ENCODE measurements around the gene TSPAN18.

The TSPAN18 gene

GRCh38 chr11:44915621-44916020 is 188.9 kb downstream of the TSPAN18 start:
- no peak for DNase-seq (ENCODE audit: low spot score)
- in situ Hi-C loops (cut with MboI; ENCODE audit: low pct_unique_long_range_greater_than_20kb, low sequenced_read_pairs, unreplicated experiment), result no loop called here
- TF ChIP-seq CTCF (IDR thresholded peaks at IDR 0.05; ENCODE audit: extremely low read depth, insufficient read depth, missing control alignments), result no peak

- no peak for DNase-seq (ENCODE audit: low spot score)
- in situ Hi-C loops (cut with MboI; ENCODE audit: low pct_unique_long_range_greater_than_20kb, low sequenced_read_pairs, unreplicated experiment), result no loop called here
- no peak for TF ChIP-seq CTCF (IDR thresholded peaks at IDR 0.05; ENCODE audit: extremely low read depth, insufficient read depth, missing control alignments)
Observed at GRCh38 chr11:44916331-44916730, 189.6 kb downstream of the TSPAN18 start.

GRCh38 chr11:44916801-44917385 is 190.1 kb downstream of the TSPAN18 start:
- no peak for DNase-seq (ENCODE audit: low spot score)
- no peak for TF ChIP-seq CTCF (IDR thresholded peaks at IDR 0.05; ENCODE audit: extremely low read depth, insufficient read depth, missing control alignments)
- in situ Hi-C loops (cut with MboI; ENCODE audit: low pct_unique_long_range_greater_than_20kb, low sequenced_read_pairs, unreplicated experiment), result no loop called here

- no peak for TF ChIP-seq CTCF (IDR thresholded peaks at IDR 0.05; ENCODE audit: extremely low read depth, insufficient read depth, missing control alignments)
- DNase-seq (ENCODE audit: low spot score), result no peak
- in situ Hi-C loops (cut with MboI; ENCODE audit: low pct_unique_long_range_greater_than_20kb, low sequenced_read_pairs, unreplicated experiment), result no loop called here
Observed at GRCh38 chr11:44917741-44918140, 191.0 kb downstream of the TSPAN18 start.

- in situ Hi-C loops (cut with MboI; ENCODE audit: low pct_unique_long_range_greater_than_20kb, low sequenced_read_pairs, unreplicated experiment), result no loop called here
- TF ChIP-seq CTCF (IDR thresholded peaks at IDR 0.05; ENCODE audit: extremely low read depth, insufficient read depth, missing control alignments), result no peak
- no peak for DNase-seq (ENCODE audit: low spot score)
Observed at GRCh38 chr11:44920451-44920850, 193.7 kb downstream of the TSPAN18 start.

- DNase-seq (ENCODE audit: low spot score), result no peak
- in situ Hi-C loops (cut with MboI; ENCODE audit: low pct_unique_long_range_greater_than_20kb, low sequenced_read_pairs, unreplicated experiment), result no loop called here
Observed at GRCh38 chr11:44923115-44923514, 196.4 kb downstream of the TSPAN18 start.

More at GRCh38 chr11:44923115-44923514, 196.4 kb downstream of the TSPAN18 start:
- no peak for TF ChIP-seq CTCF (IDR thresholded peaks at IDR 0.05; ENCODE audit: extremely low read depth, insufficient read depth, missing control alignments)

Measured in GM13977 (cell line).